Right cardiac atrium (tissue), 5 donors: ENCODE results near the gene C16orf90. TPM values are rescaled to one million over a fixed set of nuclear protein-coding genes. Genes with fewer than 3 reads are reported as not detected.

ENCODE experiments used
- ATAC-seq, 2 donors: fragments of 200-7000 bp; cut with Tn5 transposase; one replicate each; pipeline versions ENCODE4 v1.8.0 to v1.9.1; 2020; ENCODE audit warnings: moderate library complexity in 2 of 2, mild to moderate bottlenecking in 1 of 2
- DNase-seq, 3 donors: peaks; one replicate each; pipeline ENCODE4 v3.0.0-alpha.2; 2020
- H3K27ac ChIP-seq: one replicate; pipeline ENCODE4 v1.5.1; 2013; ENCODE audit warnings: mild to moderate bottlenecking, low read length, control low read depth, moderate library complexity
- H3K27me3 ChIP-seq: one replicate; pipeline ENCODE4 v1.6.1; 2013; ENCODE audit not compliant: control insufficient read depth, insufficient read depth
- H3K4me1 ChIP-seq: one replicate; pipeline ENCODE4 v1.6.1; 2013; ENCODE audit warnings: low read length; ENCODE audit not compliant: control insufficient read depth, insufficient read depth
- H3K4me3 ChIP-seq: one replicate; pipeline ENCODE4 v1.5.1; 2013; ENCODE audit warnings: low read length, control low read depth
- H3K9me3 ChIP-seq: one replicate; pipeline ENCODE4 v1.6.1; 2013; ENCODE audit warnings: low read length; ENCODE audit not compliant: control insufficient read depth
- WGBS: extraction: QIAGEN DNeasy Blood & Tissue Kit; methylation state at CpG from one replicate; pipeline ENCODE4 v1.1.7; 2013; 5-methylcytosine and 5-hydroxymethylcytosine counted together
- intact Hi-C, 4 donors: fragments of 100-400 bp; cut with DNase I; formaldehyde crosslinking; loops; one replicate each; pipeline versions ENCODE4 v1.11.0 to v1.14.0; 2022 to 2023
- polyA plus RNA-seq: library from polyadenylated mRNA; stranded (reverse); fragments of 200-250 nt; gene quantifications from one replicate; pipeline ENCODE4 v1.2.3, GENCODE V29; 2013
- total RNA-seq, 4 donors: library from RNA; stranded (reverse); fragmentation: NEBNext Ultra II Directional; extraction: Animal tissue kit (Norgen Biotek cat#: 25700); gene quantifications; one replicate each; pipeline ENCODE4 v1.2.1, GENCODE V29; 2021
- donor health status: healthy with polysubstance abuse.
- donor health status: DM: no; HTN: yes; CAD: no.
- donor health status: DM: no; HTN: no; CAD: no.
- donor health status: DM: no; HTN: yes; CAD: no; lungs with severe emphysema.
- donor health status: DM: yes; HTN: yes; CAD: no.

The C16orf90 gene
- total and polyA plus RNA-seq, 5 donors = not detected

GRCh38 chr16:3492356-3492755 is 2.9 kb downstream of the C16orf90 start:
- Histone ChIP-seq H3K27me3 (no peaks in the 10 kb centered on the region), H3K9me3 (no peaks in the 10 kb centered on the region), H3K4me1 (no peaks in the 10 kb centered on the region), H3K4me3 (no peak overlapping the region), H3K27ac (no peak overlapping the region)
- 85% methylated on average over 10 of the region's 10 CpGs for WGBS
- intact Hi-C loops = loop anchor here in 1 of 4 donors (10.0 kb wide), 1 partner anchor 88 kb away; the partner anchor contains the start of genes ZNF174 and ZSCAN32
- ATAC-seq = no peak
- peak in 1 of 3 donors; percentile 26 for DNase-seq

DNA sequence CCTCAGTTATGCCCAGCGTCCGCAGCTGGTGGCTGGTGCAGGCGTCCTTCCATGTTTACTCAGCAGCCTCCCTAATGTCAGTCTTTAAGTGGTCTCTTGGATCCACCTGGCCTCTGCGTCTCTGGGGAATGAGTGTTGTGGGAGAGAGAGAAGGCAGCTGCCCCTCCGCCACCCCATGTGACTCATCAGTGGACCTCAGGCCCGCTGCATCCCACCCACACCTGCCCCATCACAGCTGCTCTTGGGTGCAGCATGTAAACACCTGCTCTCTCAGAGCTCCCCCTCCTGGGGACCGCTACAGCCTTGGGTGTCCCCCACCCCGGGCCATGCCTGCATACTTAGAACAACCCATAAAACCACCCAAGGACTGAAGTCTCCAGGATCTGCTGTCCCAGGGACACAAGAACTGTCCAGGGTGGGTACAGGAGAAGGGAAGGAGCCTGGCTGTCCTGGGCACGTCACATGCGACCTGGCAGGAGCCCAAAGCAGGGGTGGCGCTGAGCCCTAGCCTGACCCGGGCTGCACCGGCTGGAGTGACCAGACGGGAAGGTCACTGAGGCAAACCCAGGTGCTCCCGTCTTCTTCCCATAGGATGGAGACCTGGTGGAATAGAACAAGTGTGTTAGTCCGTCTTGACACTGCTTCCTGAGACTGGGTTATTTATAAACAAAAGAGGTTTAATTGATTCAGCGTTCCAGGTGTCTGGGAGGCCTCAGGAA is 4.2 kb downstream of the C16orf90 start:
- intact Hi-C loops = loop anchor here in 1 of 4 donors (10.0 kb wide), 1 partner anchor 86 kb away; the partner anchor contains the start of genes ZNF174 and ZSCAN32
- WGBS = 53% methylated on average over 17 of the region's 17 CpGs
- no peak for ATAC-seq

DNA sequence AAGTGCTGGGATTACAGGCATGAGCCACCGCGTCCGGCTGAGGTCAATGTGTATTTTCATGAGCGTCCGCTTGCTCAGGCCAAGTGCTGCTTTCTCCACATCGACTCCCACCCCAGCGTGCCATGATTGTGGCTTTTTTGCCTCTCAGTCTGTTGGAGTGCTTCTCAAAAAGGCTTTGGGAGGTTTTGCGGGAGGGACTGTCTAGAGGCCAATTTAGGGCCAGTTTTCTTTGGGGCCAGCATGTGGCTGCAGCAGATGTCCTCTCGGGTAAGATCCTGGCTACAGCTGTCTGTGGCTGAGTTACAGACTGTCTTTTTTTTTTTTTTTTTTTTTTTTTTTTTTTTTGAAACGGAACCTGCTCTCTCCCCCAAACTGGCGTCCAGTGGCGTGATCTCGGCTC is 6.5 kb downstream of the C16orf90 start:
- Histone ChIP-seq H3K4me3 (no peak overlapping the region), H3K27me3 (no peaks in the 10 kb centered on the region), H3K9me3 (no peaks in the 10 kb centered on the region), H3K27ac (no peak overlapping the region), H3K4me1 (no peaks in the 10 kb centered on the region)
- 72% methylated on average over 10 of the region's 13 CpGs for WGBS
- DNase-seq (peak in 1 of 3 donors; percentile 33), ATAC-seq (no peak)
- intact Hi-C loops = no loop called here

More for the DNA sequence above, 4.2 kb downstream of the C16orf90 start:
- peak in 2 of 3 donors; percentile 21 to 49 for DNase-seq
- Histone ChIP-seq H3K4me1 (no peaks in the 10 kb centered on the region), H3K27me3 (no peaks in the 10 kb centered on the region), H3K9me3 (no peaks in the 10 kb centered on the region), H3K4me3 (no peak overlapping the region), H3K27ac (no peak overlapping the region)

DNA sequence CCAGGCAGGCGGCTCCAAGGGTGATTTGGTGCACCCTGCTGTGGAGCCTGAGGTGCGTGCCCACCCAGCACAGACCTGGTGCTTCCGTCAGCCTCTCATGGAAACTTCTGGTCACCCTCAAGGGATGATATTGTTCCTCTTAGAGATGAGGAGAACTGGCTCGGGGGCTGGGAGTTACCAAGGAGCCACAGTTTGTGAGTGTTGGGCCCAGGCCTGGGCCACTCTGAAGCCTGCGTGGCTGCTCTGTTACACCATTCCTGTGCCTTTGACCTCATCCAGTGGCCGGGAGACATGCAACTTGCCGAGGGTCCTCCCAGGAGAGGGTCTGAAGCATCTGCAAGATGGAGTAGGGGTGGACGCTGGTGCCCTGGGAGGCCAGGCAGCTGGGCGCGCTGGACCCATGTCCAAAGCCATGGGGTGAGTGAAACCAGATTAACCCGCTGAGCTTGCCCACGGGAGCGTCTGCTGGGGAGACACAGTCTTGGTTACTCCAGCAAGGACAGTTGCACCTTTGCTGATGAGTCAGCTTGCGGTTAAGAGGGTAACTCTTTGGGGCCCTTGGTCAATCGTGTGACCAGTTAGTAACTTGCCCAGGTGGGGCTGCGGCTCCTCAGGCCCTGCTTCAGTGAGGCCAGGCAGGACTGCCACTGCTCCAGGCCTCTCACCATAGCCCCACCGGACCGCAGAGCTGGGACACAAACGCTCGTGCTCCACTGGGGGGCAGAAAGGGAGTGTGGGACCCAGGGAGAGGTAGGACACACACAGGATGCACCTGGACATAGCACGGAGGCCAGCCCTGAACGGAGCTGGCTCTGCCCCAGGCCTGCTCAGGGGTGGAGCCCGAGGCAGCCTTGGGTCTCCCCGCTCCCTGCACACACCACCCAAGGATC is 7.5 kb downstream of the C16orf90 start:
- no peaks in the 10 kb centered on the region for H3K27me3 ChIP-seq
- ATAC-seq = peak in 1 of 2 donors; percentile 10
- WGBS = 85% methylated on average over 24 of the region's 24 CpGs
- peak in 2 of 3 donors; percentile 4 to 42 for DNase-seq
- no peak overlapping the region for H3K27ac ChIP-seq
- H3K4me3 ChIP-seq = no peak overlapping the region
- intact Hi-C loops = no loop called here
- no peaks in the 10 kb centered on the region for H3K4me1 ChIP-seq
- no peaks in the 10 kb centered on the region for H3K9me3 ChIP-seq

DNA sequence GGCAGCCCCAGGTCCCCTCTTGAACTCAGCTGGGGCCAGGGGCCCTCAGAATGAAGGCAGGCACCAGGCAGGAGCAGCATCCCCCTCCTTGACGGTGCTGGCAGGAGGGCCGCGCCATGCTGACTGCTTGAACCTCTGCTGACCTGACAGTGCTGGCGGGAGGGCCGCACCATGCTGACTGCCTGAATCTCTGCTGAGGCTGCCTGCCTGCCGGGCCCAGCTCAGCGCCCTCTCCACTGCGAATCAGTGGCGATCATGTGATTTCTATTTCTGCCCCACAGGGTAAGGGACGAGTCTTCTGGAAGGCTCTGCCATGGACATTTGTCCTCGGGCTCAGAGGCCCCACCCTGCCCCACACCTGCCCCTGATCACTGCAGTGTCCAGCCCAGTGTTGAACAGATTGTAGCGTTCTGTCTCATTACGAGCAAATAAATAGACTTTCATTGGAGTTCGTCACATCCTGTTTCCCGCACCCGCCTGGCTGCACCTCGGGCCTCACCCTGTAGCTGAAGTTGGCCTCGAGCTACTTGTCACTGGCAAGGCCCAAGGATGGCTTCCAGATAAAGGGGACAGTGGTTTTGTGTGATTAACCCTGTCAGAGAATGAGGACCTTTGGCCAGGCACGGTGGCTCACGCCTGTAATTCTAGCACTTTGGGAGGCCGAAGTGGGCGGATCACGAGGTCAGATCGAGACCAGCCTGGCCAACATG is 8.6 kb downstream of the C16orf90 start:
- DNase-seq (peak in 2 of 3 donors; percentile 2 to 58), ATAC-seq (peak; percentile 2)
- H3K4me1 ChIP-seq = peaks cover 4% of the 10 kb centered on the region
- no peak overlapping the region for H3K4me3 ChIP-seq
- no peaks in the 10 kb centered on the region for H3K27me3 ChIP-seq
- no peak overlapping the region for H3K27ac ChIP-seq
- WGBS = 82% methylated on average over 24 of the region's 24 CpGs
- intact Hi-C loops = no loop called here
- no peaks in the 10 kb centered on the region for H3K9me3 ChIP-seq

- no peak for ATAC-seq
- Histone ChIP-seq H3K4me3 (no peak overlapping the region), H3K27me3 (no peaks in the 10 kb centered on the region), H3K9me3 (no peaks in the 10 kb centered on the region), H3K4me1 (peaks cover 5% of the 10 kb centered on the region), H3K27ac (no peak overlapping the region)
- intact Hi-C loops = no loop called here
- 88% methylated on average over 20 of the region's 20 CpGs for WGBS
- peak in 2 of 3 donors; percentile 6 to 33 for DNase-seq
These were observed 9.3 kb downstream of the C16orf90 start for GRCh38 chr16:3485821-3486505.

GRCh38 chr16:3485097-3485745 is 10.1 kb downstream of the C16orf90 start:
- 88% methylated on average over 15 of the region's 15 CpGs for WGBS
- Histone ChIP-seq H3K4me1 (peaks cover 5% of the 10 kb centered on the region), H3K27ac (no peak overlapping the region), H3K4me3 (no peak overlapping the region), H3K9me3 (no peaks in the 10 kb centered on the region), H3K27me3 (no peaks in the 10 kb centered on the region)
- DNase-seq (peak in 2 of 3 donors; percentile 1 to 5), ATAC-seq (no peak)
- intact Hi-C loops = no loop called here

DNA sequence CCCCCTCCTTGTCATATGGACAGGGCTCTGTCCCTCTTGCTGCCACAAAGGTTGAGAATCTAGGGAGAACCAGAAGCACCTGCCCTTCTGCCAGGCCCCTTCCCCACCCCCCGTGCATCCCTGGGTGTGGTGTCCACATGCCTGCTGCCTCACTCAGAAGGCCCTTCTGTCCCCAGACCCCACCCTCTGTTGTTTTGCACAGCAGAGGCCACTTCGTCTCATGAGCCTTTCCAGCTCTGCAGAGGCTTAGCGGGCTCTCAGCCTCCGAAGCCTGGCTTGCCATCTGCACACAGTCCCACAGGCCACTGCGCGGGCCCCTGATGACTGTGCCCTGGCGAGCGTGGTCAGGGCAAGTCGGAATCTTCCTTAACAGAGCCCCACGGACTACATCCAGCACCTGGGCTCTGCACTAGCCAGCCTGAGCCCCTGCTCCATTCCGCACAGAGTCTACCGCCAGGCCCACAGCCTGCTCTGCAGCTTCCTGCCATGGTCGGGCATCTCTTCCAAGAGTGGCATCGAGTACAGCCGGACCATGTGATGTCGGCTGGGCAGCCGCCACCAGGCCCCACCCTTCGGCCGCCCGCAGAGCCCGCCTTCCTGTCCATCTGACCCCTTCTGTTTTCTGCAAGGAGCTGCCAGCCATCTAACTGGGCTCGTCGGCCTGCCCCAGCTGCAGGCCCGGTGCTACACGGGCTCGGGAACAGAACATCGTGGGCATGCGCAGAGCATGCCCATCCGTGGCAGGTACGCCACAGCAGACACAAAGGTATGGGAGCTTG is 10.8 kb downstream of the C16orf90 start:
- no peak overlapping the region for H3K27ac ChIP-seq
- DNase-seq (peak in 2 of 3 donors; percentile 4 to 40), ATAC-seq (no peak)
- no peaks in the 10 kb centered on the region for H3K27me3 ChIP-seq
- intact Hi-C loops = no loop called here
- peaks cover 5% of the 10 kb centered on the region for H3K4me1 ChIP-seq
- H3K9me3 ChIP-seq = no peaks in the 10 kb centered on the region
- WGBS = 90% methylated on average over 30 of the region's 30 CpGs
- no peak overlapping the region for H3K4me3 ChIP-seq

GRCh38 chr16:3482659-3483241 is 12.5 kb downstream of the C16orf90 start:
- 94% methylated on average over 18 of the region's 18 CpGs for WGBS
- Histone ChIP-seq H3K27ac (no peak overlapping the region), H3K9me3 (no peaks in the 10 kb centered on the region), H3K4me3 (no peak overlapping the region), H3K4me1 (peaks cover 5% of the 10 kb centered on the region), H3K27me3 (no peaks in the 10 kb centered on the region)
- no peak for ATAC-seq
- DNase-seq = peak in 1 of 3 donors; percentile 23
- intact Hi-C loops = no loop called here
